GM23338 (cell line): ENCODE results near the gene SPATA18. TPM values are rescaled to one million over a fixed set of nuclear protein-coding genes. Genes with fewer than 3 reads are reported as not detected.
A peak's percentile ranks its signal among the peaks of the same experiment; 100 is the strongest.

Source experiments
- ATAC-seq: fragments of 200-7000 bp; cut with Tn5 transposase; 3 replicates; pipeline ENCODE4 v1.9.1; 2020
- DNase-seq: peaks from one replicate; pipeline ENCODE4 v3.0.0-alpha.2; 2015; ENCODE audit warnings: low spot score
- H2AFZ ChIP-seq: fragments of 200-600 bp; sonication (generic); 2 replicates; pipeline ENCODE4 v1.8.0; 2016; ENCODE audit warnings: antibody characterized with exemption, mild to moderate bottlenecking, moderate library complexity
- H3F3A ChIP-seq: fragments of 200-600 bp; sonication (generic); replicated peaks from 2 replicates; pipeline ENCODE4 v1.8.0; 2017; ENCODE audit warnings: antibody characterized with exemption, mixed run types, low read depth
- H3K27ac ChIP-seq: fragments of 200-600 bp; sonication (generic); 2 replicates; pipeline ENCODE4 v1.6.1; 2016; ENCODE audit warnings: low read depth
- H3K27me3 ChIP-seq: fragments of 200-600 bp; sonication (generic); 2 replicates; pipeline ENCODE4 v1.8.0; 2016; ENCODE audit warnings: mild to moderate bottlenecking, mixed run types, moderate library complexity; ENCODE audit not compliant: insufficient read depth
- H3K36me3 ChIP-seq: fragments of 200-600 bp; sonication (generic); 2 replicates; pipeline ENCODE4 v1.8.0; 2016; ENCODE audit warnings: mild to moderate bottlenecking; ENCODE audit not compliant: insufficient read depth
- H3K4me1 ChIP-seq: fragments of 200-600 bp; sonication (generic); 2 replicates; pipeline ENCODE4 v1.8.0; 2016; ENCODE audit warnings: mild to moderate bottlenecking, moderate library complexity; ENCODE audit not compliant: insufficient read depth
- H3K4me2 ChIP-seq: fragments of 200-600 bp; sonication (generic); 2 replicates; pipeline ENCODE4 v1.7.1; 2017; ENCODE audit warnings: mixed run types
- H3K4me3 ChIP-seq: fragments of 200-600 bp; sonication (generic); 2 replicates; pipeline ENCODE4 v1.6.1; 2016; ENCODE audit warnings: mixed run types
- H3K79me2 ChIP-seq: fragments of 200-600 bp; sonication (generic); replicated peaks from 2 replicates; pipeline ENCODE4 v1.8.0; 2017; ENCODE audit warnings: mild to moderate bottlenecking; ENCODE audit not compliant: insufficient read depth
- H3K9me2 ChIP-seq: fragments of 200-600 bp; sonication (generic); 2 replicates; pipeline ENCODE4 v1.8.0; 2017; ENCODE audit not compliant: insufficient read depth
- H4K20me1 ChIP-seq: fragments of 200-600 bp; sonication (generic); replicated peaks from 2 replicates; pipeline ENCODE4 v1.8.0; 2017; ENCODE audit warnings: mild to moderate bottlenecking; ENCODE audit not compliant: insufficient read depth
- H3K27ac Mint-ChIP-seq: 2 replicates; pipeline ENCODE4 v1.8.0; 2020; ENCODE audit warnings: inconsistent platforms, mild to moderate bottlenecking, moderate library complexity, mixed read lengths
- H3K27me3 Mint-ChIP-seq: 3 replicates; pipeline ENCODE4 v1.8.0; 2022; ENCODE audit warnings: low read depth, mild to moderate bottlenecking, moderate library complexity, mixed read lengths, inconsistent platforms; ENCODE audit not compliant: insufficient read depth, poor library complexity
- H3K36me3 Mint-ChIP-seq: 3 replicates; pipeline ENCODE4 v1.8.0; 2021; ENCODE audit warnings: low read depth, mild to moderate bottlenecking, inconsistent platforms, moderate library complexity, mixed read lengths
- H3K4me1 Mint-ChIP-seq: 3 replicates; pipeline ENCODE4 v1.8.0; 2020; ENCODE audit warnings: mild to moderate bottlenecking, inconsistent platforms, mixed read lengths
- H3K4me3 Mint-ChIP-seq: 3 replicates; pipeline ENCODE4 v1.8.0; 2021; ENCODE audit warnings: moderate library complexity, mild to moderate bottlenecking, inconsistent platforms, mixed read lengths
- H3K9me3 Mint-ChIP-seq: 3 replicates; pipeline ENCODE4 v1.8.0; 2020; ENCODE audit warnings: moderate library complexity, mild to moderate bottlenecking, inconsistent platforms, mixed read lengths
- CREB1 ChIP-seq: fragments of 250-450 bp; sonication (Bioruptor Pico); IDR thresholded peaks from 2 replicates; pipeline ENCODE4 v1.5.0; 2020; ENCODE audit warnings: low read depth, mild to moderate bottlenecking, moderate library complexity
- CTCF ChIP-seq, 2 experiments: fragments of 200-600 bp in 1 of 2; sonication (generic) in 1 of 2; conservative IDR thresholded peaks; 2 replicates each; pipeline versions ENCODE4 v1.5.1 to v1.6.1; 2016 to 2017; ENCODE audit warnings: antibody characterized with exemption in 2 of 2, low read depth in 2 of 2, mild to moderate bottlenecking in 2 of 2, moderate library complexity in 1 of 2
- EZH2 ChIP-seq: fragments of 200-600 bp; sonication (generic); IDR thresholded peaks from one replicate; pipeline ENCODE4 v1.8.0; 2017; ENCODE audit warnings: antibody characterized with exemption, mild to moderate bottlenecking, low read depth; ENCODE audit not compliant: unreplicated experiment
- EZH2phosphoT487 ChIP-seq: fragments of 200-600 bp; sonication (generic); IDR thresholded peaks from one replicate; pipeline ENCODE4 v1.8.1; 2018; ENCODE audit warnings: antibody characterized with exemption; ENCODE audit not compliant: unreplicated experiment
- JUNB ChIP-seq: IDR thresholded peaks from one replicate; pipeline ENCODE4 v1.6.1; 2016; ENCODE audit warnings: antibody characterized with exemption; ENCODE audit not compliant: unreplicated experiment
- NANOG ChIP-seq: IDR thresholded peaks from 2 replicates; pipeline ENCODE4 v1.6.1; 2016; ENCODE audit warnings: antibody characterized with exemption, borderline replicate concordance
- POLR2AphosphoS5 ChIP-seq: IDR thresholded peaks from 2 replicates; pipeline ENCODE4 v1.6.1; 2016; ENCODE audit warnings: antibody characterized with exemption, low read depth
- STAT1 ChIP-seq: IDR thresholded peaks from one replicate; pipeline ENCODE4 v1.6.1; 2016; ENCODE audit warnings: antibody characterized with exemption; ENCODE audit not compliant: unreplicated experiment
- ZNF114 ChIP-seq: fragments of 250-450 bp; sonication (Bioruptor Pico); IDR thresholded peaks from 2 replicates; pipeline ENCODE4 v1.5.0; 2020; ENCODE audit warnings: mild to moderate bottlenecking, moderate library complexity
- ZNF331 ChIP-seq: fragments of 250-450 bp; sonication (Bioruptor Pico); IDR thresholded peaks from 2 replicates; pipeline ENCODE4 v1.5.0; 2020; ENCODE audit warnings: low read depth, mild to moderate bottlenecking, moderate library complexity
- polyA plus RNA-seq: library from polyadenylated mRNA; unstranded; fragments of >200 nt; fragmentation: Nextera tagmentation; extraction: Ambion mirVana; gene quantifications from 2 replicates; pipeline ENCODE4 v1.2.1, GENCODE V29; 2016
- total RNA-seq: library from RNA; depleted of rRNA; stranded (reverse); fragments of >200 nt; shearing (Covaris generic); gene quantifications from 2 replicates; pipeline ENCODE4 v1.2.3, GENCODE V29; 2014
- TF ChIP-seq, protein P1 (sequence below): IDR thresholded peaks from one replicate; pipeline ENCODE4 v1.6.1; 2018; ENCODE audit warnings: antibody characterized with exemption; ENCODE audit not compliant: unreplicated experiment

Gene SPATA18
- total and polyA plus RNA-seq, 2 experiments from 2014 or later: 1.5 to 2.5 TPM

- Mint-ChIP-seq H3K27me3 (peaks cover 2% of the 10 kb centered on the region), H3K9me3 (no peaks in the 10 kb centered on the region), H3K36me3 (no peaks in the 10 kb centered on the region), H3K4me3 (no peak overlapping the region), H3K4me1 (peaks cover 4% of the 10 kb centered on the region; the same call in 2 of the 3 replicates), H3K27ac (no peak overlapping the region)
- peak; percentile 69 for DNase-seq
- Histone ChIP-seq H3K4me3 (no peak overlapping the region), H3K9me2 (no peaks in the 10 kb centered on the region), H3K27me3 (no peaks in the 10 kb centered on the region), H3F3A (no peaks in the 10 kb centered on the region), H3K4me2 (no peak overlapping the region), H2AFZ (no peak overlapping the region), H3K36me3 (no peaks in the 10 kb centered on the region), H3K27ac (no peak overlapping the region), H3K4me1 (no peaks in the 10 kb centered on the region), H4K20me1 (no peaks in the 10 kb centered on the region), H3K79me2 (no peaks in the 10 kb centered on the region)
- ATAC-seq: peak; percentile 77
- TF ChIP-seq CTCF (conservative IDR thresholded peaks at IDR 0.05; ENCODE audit: low read depth in 2 of 2) (peak; percentile 69), CREB1 (no peak), JUNB (no peak)
Observed at GRCh38 chr4:52103319-52103718, 52.2 kb downstream of the SPATA18 start.

DNA sequence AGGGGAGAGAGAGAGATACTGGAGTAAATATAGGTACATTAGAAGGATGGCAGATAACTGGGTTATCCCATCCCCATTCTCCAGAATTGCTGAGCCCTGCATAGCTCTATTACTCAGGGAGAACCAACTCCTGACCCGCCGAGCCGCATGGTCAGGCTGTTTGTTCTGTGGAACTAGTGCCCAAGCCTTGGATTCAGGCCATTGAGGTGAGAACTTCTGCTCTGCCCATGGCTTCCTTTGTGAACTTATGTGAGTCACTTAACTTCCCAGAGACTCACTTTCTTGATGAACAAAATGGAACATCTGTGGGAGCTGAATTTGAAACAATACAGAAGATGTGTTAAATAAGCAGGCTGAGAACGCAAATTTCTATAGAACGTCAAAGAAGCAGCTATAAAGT is 54.2 kb downstream of the SPATA18 start:
- no peaks in the 10 kb centered on the region for H3K36me3 Mint-ChIP-seq
- no peaks in the 10 kb centered on the region for H3K36me3 ChIP-seq
- H3F3A ChIP-seq: no peaks in the 10 kb centered on the region
- no peaks in the 10 kb centered on the region for H3K27me3 ChIP-seq
- 0 out of 2 replicates have a peak, but pooled peaks cover 5% of the 10 kb centered on the region for H3K9me2 ChIP-seq
- no peak overlapping the region for H2AFZ ChIP-seq
- no peaks in the 10 kb centered on the region for H3K79me2 ChIP-seq
- peaks cover 4% of the 10 kb centered on the region; the same call in 1 of the 3 replicates for H3K4me1 Mint-ChIP-seq
- H3K27ac Mint-ChIP-seq: no peak overlapping the region
- H4K20me1 ChIP-seq: no peaks in the 10 kb centered on the region
- DNase-seq (no peak), ATAC-seq (no peak)
- H3K4me1 ChIP-seq: no peaks in the 10 kb centered on the region
- no peak overlapping the region for H3K27ac ChIP-seq
- peaks cover 2% of the 10 kb centered on the region for H3K27me3 Mint-ChIP-seq
- H3K4me3 ChIP-seq: no peak overlapping the region
- H3K4me3 Mint-ChIP-seq: no peak overlapping the region
- no peaks in the 10 kb centered on the region for H3K9me3 Mint-ChIP-seq
- no peak overlapping the region for H3K4me2 ChIP-seq
- TF ChIP-seq, protein P1, sequence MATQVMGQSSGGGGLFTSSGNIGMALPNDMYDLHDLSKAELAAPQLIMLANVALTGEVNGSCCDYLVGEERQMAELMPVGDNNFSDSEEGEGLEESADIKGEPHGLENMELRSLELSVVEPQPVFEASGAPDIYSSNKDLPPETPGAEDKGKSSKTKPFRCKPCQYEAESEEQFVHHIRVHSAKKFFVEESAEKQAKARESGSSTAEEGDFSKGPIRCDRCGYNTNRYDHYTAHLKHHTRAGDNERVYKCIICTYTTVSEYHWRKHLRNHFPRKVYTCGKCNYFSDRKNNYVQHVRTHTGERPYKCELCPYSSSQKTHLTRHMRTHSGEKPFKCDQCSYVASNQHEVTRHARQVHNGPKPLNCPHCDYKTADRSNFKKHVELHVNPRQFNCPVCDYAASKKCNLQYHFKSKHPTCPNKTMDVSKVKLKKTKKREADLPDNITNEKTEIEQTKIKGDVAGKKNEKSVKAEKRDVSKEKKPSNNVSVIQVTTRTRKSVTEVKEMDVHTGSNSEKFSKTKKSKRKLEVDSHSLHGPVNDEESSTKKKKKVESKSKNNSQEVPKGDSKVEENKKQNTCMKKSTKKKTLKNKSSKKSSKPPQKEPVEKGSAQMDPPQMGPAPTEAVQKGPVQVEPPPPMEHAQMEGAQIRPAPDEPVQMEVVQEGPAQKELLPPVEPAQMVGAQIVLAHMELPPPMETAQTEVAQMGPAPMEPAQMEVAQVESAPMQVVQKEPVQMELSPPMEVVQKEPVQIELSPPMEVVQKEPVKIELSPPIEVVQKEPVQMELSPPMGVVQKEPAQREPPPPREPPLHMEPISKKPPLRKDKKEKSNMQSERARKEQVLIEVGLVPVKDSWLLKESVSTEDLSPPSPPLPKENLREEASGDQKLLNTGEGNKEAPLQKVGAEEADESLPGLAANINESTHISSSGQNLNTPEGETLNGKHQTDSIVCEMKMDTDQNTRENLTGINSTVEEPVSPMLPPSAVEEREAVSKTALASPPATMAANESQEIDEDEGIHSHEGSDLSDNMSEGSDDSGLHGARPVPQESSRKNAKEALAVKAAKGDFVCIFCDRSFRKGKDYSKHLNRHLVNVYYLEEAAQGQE: no peak
- TF ChIP-seq NANOG: no peak
- no peak for TF ChIP-seq EZH2
- TF ChIP-seq CTCF (conservative IDR thresholded peaks at IDR 0.05; ENCODE audit: low read depth in 2 of 2): no peak
- no peak for TF ChIP-seq STAT1
- TF ChIP-seq ZNF114 (CRISPR knock-in tag): no peak
- no peak for TF ChIP-seq POLR2AphosphoS5
- no peak for TF ChIP-seq EZH2phosphoT487
- no peak for TF ChIP-seq ZNF331 (CRISPR knock-in tag)
- no peak for TF ChIP-seq JUNB
